ENCODE data around the gene ELMOD3.
"Not testable (repeated sequence)": the region's sequence is repeated elsewhere in the genome, so short reads cannot be mapped to it uniquely, and the experiment has no call there.

The ELMOD3 gene

DNA sequence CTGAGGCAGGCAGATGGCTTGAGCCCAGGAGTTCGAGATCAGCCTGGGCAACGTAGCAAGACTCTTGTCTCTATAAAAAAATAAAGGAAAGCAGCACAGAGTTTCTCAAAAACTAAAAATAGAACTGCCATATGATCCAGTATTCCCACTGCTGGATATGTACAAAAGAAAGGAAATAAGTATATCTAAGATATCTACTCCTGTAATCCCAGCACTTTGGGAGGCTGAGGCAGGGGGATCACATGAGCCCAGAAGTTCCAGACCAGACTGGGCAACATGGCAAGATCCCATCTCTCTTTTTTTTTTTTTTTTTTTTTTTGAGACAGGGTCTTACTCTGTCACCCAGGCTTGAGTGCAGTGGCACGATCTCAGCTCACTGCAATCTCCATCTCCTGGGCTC lies 24.9 kb upstream of the ELMOD3 start:
- not testable (repeated sequence) for DNase-seq

DNA sequence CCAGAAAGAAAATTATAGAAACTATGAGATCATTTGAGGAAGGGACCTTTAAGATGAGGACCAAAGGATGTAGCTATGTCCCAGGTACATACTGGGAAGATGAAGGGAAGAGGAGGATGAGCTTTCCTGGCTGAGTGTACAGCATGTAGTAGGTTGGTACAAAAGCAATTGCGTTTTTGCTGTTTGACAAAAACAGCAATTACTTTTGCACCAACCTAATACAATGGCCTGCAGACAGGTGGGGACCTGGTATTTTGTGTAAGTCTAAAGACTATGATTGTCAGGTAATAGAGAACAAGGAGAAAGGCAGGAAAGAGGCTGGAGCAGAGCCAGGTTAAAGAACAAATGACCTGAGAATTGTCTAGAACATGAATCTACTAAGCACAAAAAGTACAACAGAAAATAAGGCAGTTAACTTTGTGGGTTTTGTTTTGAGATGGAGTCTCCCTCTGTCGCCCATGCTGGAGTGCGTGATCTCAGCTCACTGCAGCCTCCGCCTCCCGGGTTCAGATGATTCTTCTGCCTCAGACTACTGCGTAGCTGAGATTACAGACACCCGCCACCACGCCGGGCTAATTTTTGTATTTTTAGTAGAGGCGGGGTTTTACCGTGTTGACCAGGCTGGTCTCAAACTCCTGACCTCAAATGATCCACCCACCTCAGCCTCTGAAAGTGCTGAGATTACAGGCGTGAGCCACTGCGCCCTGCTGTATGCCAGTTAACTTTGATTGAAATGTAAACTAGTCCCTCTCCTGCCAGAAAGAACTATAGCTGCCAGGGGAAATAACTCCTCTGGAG lies 23.5 kb upstream of the ELMOD3 start:
- DNase-seq = no peak

DNA sequence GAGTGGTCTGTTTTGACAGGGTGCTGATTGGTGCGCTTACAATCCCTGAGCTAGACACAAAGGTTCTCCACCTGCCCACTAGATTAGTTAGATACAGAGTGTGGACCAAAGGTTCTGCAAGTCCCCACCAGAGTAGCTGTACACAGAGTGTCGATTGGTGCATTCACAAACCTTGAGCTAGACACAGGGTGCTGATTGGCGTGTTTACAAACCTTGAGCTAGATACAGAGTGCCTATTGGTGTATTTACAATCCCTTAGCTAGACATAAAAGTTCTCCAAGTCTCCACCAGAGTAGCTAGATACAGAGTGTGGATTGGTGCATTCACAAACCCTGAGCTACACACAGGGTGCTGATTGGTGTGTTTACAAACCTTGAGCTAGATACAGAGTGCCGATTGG lies 20.7 kb upstream of the ELMOD3 start:
- DNase-seq = not testable (repeated sequence)

GRCh38 chr2:85334928-85335327 lies 19.6 kb upstream of the ELMOD3 start:
- no peak for DNase-seq

GRCh38 chr2:85340034-85340892 lies 14.3 kb upstream of the ELMOD3 start:
- DNase-seq = no peak

DNA sequence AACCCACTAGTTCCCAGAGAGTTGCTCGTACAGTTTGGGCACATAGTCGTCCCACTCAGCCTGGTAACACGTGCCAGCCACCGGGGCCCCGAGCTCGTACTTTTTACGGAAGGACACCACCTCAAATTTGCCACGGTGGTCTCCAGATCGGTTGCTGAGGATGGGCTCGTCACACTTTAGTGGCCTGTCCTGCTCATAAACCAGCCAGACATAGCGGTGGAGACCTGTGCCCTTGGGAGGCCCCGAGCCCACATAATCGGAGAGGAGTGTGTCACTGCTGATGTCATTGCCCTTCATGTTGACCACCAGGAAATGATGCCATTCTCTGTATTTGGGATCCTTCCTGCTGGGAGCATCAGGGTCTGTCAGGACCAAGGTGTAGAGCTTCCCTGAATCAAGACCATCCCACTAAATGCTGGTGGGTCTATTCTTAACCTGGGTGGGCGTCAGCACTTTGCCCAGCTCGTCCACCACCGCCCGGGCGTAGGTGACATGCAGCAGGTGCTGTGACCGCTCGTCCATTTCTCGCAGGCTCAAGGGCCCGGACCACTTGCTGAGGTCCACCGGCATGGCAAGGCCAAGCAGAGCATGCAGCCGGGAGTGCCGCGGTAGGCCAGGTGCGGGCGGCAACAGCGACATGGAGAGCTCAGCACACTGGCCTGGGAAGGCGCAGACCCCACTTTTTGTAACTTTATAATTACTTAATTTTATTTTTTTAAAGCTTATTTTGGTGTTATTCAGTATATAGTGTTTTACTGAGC lies 13.1 kb upstream of the ELMOD3 start:
- no peak for DNase-seq

DNA sequence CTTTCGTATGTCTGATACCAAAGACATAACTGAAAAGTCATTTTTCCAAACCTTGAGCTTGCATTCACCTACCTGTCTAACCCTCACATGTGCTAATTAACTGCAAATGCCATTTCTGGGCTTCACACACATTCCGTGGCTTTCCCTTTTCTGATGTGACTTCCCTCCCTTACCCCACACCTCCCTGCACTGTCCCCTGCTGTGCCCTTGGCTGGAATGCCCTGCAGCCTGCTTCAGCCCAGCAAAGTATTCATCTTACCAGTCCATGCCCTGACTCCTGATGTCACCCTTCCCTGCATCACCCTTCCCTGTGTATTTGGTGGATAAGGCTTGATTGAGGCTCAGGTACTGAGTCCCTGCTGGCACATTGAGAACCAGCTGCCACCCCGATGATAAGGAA lies 12.4 kb upstream of the ELMOD3 start:
- DNase-seq = no peak

GRCh38 chr2:85343207-85343895 lies 11.2 kb upstream of the ELMOD3 start:
- DNase-seq = not testable (repeated sequence)

GRCh38 chr2:85344356-85344954 lies 10.1 kb upstream of the ELMOD3 start:
- DNase-seq = no peak

DNA sequence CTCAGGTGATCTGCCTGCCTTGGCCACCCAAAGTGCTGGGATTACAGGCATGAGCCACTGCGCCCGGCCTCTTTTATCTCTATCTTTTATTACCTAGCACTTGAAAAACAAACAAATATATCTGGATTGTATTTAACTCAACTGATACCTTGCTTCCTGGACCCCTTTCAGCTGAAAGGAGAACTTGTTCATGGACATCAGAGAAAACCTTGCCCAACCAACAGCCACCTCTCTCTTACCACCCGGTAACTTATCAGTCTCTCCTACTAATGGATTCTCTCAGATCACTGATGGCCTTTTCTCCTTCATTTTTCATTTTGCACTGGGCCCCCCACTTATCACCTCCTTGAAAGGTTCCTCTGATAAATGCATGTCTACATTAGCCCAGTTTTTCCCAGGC lies 7.0 kb upstream of the ELMOD3 start:
- no peak for DNase-seq

GRCh38 chr2:85353876-85354285 lies 688 bp upstream of the ELMOD3 start:
- no peak for DNase-seq

DNA sequence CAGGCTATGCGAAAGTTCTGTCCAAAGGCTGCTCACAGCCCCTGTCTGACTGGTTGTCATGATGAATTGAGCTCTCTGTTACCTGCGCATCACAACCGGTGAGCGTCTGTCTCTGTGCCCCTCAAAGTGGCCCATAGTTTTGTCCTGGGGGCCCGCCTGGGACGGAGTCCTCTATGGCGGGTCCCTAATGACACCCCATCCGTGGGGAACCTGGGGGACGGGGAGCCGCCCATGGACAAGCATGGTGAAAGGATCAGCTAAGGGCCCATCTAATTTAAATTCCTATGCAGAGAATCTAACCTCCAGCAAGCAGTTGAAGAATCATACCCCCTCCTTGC lies 473 bp downstream of the ELMOD3 start:
- DNase-seq = no peak

DNA sequence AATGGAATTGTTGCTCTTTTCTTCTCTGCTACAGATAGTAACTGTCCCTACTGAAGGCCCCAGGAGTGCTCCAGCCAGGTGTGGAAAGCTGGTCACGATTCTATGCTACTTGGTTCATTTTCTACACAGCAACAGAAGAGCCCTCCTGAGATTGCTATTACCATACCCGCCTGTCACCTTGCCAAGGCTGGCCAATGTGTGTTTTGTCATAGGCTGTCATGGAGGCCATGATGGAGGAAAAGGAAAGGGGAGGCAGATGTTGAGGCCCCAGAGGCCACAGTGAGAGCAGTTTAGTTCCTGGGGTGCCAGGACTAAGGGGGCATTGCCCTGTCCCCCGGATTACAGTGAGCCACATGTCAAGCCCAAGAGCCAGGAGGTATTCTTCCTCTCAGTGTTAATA lies 952 bp downstream of the ELMOD3 start:
- no peak for DNase-seq

- DNase-seq = no peak
These were observed 1.6 kb downstream of the ELMOD3 start for GRCh38 chr2:85356186-85356585.

- no peak for DNase-seq
These were observed 3.2 kb downstream of the ELMOD3 start for GRCh38 chr2:85357736-85358135.

DNA sequence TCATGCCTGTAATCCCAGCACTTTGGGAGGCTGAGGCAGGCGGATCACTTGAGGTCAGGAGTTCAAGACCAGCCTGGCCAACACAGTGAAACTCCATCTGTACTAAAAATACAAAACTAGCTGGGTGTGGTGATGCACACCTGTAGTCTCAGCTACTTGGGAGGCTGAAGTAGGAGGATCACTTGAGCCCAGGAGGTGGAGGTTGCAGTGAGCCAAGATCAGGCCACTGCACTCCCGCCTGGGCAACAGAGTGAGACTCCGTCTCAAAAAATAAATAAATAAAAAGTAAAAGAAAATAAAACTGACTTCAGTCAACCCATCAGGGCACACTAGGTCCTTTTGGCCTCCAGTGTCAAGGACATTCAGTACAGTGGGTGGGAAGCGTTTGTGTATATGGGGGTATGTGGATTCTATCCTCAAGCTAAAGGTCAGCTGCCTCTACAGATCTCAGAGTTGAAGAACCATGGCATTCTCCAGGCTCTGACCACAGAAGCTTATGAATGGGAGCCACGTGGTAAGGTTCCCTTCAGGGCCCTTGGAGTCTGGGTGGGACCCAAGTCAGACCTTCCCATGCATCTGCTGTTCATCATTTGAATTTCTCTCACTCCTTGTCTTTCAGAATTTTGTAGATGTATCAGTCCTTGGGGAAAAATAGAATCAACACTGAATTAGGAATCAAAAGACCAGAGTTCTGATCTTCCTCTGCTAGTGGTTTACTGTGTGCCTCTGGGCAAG lies 8.3 kb downstream of the ELMOD3 start:
- not testable (repeated sequence) for DNase-seq

- no peak for DNase-seq
These were observed 12.6 kb downstream of the ELMOD3 start for GRCh38 chr2:85367180-85367579.

DNA sequence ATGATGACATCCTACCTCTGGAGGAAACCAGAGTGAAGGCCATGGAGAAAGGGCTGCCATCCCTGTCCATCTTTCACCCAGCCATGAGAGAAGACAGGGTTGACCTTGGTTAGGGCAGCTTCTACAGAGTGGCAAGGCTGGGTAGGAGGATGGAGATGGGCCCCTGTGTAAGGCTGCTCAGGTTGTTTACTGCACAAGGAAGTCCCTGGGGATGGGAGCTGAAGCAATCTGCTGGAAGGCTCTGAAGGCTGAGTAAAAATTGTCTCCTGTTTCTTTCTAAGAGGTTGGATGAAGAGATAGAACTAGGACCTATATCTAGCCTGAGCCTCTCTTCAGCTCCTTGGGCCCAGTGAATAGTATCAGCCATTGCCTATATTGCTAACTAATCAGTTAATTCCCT lies 14.4 kb downstream of the ELMOD3 start:
- DNase-seq = no peak

DNA sequence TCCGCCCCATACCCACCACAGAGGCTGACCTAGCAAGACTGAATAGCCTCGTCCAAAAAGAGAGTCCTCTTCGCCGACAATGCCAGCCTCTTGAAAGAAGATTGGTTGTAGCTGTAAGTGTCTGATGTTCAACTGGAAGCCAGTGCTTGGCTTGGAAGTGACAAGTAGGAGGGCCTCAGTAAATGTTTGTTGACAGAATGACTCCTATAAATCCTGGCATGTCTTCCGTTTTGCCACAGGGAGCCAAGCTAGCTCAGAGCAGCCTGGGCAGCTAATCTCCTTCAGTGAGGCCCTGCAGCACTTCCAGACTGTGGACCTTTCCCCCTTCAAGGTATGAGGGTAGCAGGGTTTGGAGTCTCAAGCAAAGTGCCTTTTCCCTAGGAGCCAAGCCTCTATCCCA lies 14.9 kb downstream of the ELMOD3 start:
- DNase-seq = no peak

- DNase-seq = no peak
These were observed 16.5 kb downstream of the ELMOD3 start for GRCh38 chr2:85371045-85371444.

GRCh38 chr2:85376291-85377065 lies 21.9 kb downstream of the ELMOD3 start:
- DNase-seq = peak; percentile 49
